ENCODE results near the gene DNAH6. TPM values are rescaled to one million over a fixed set of nuclear protein-coding genes. Genes with fewer than 3 reads are reported as not detected.

The DNAH6 gene
- total and polyA plus RNA-seq, 10 of the 15 experiments (the other 5 are each of a cell fraction or from before 2014, with no cell fraction given), result 0.07 to 1.0 (median 0.29) TPM

DNA sequence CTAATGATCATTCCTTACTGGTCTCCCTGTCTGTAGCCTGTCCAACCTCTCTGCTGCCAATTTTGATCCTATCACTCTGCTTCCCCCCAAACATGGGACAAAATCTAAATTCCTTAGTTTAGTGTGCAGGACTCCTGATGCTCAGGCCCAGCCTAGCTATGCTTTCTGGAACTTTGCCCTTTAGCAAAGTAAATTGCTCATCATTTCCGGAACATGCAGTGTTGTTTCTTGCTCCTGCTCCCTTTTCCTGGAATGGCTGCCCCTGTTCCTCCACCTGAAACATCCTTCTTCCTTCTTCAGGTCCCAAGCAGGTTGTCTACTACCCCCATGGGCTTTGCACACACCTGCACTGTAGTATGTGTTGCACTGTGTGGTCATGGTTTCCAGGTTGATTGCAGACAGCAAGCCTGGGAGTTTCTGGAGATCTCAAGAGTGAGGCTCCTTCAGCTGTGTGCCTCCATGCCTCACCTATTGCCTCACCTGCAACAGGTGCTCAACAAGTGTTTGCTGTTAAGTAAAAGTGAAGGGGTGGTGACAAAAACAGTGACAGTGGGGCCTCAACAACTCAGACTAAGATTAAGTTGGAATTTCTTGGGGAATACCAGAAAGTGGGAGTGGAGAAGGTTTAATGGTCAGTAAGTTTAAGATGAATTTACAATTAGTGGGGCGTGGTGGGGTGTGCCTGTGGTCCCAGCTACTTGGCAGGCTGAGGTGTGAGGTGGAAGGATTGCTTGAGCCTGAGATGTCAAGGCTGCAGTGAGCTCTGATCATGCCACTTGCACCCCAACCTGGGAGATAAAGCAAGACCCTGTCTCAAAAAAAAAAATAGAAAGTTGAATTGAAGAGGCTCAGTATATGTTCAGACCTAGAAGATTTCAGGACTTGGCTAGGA is 120.0 kb downstream of the DNAH6 start:
- DNase-seq (ENCODE audit: low read depth, low spot score) (no peak), ATAC-seq (no peak), FAIRE-seq (no peak)
- no peaks in the 10 kb centered on the region for H3K27me3 ChIP-seq (replicated peaks in 1 of 2; ENCODE audit: control insufficient read depth in 2 of 2, insufficient read depth in 2 of 2, low read length in 1 of 2)
- H3K9me3 ChIP-seq (replicated peaks; ENCODE audit: control insufficient read depth, insufficient read depth, low read length), result no peaks in the 10 kb centered on the region
- H3K4me1 ChIP-seq (ENCODE audit: control insufficient read depth, insufficient read depth, low read length), result no peaks in the 10 kb centered on the region
- 13% methylated on average over 2 of the region's 2 CpGs for WGBS (ENCODE audit: insufficient coverage, insufficient replicate concordance, low lambda C conversion rate, missing lambda C conversion rate)
- no peak overlapping the region for H3K4me3 ChIP-seq
- intact Hi-C loops (cut with micrococcal nuclease; ENCODE audit: unreplicated experiment), result no loop called here
- SMC1A ChIA-PET (ENCODE audit: uncharacterized antibody, unreplicated experiment), result no interaction called here
- H3K4me2 ChIP-seq (ENCODE audit: control insufficient read depth, insufficient read depth), result no peak overlapping the region
- BruUV-seq (replicated peaks), result no TSS peak
- H3K36me3 ChIP-seq (ENCODE audit: control insufficient read depth in 2 of 2, insufficient read depth in 2 of 2, low read length in 1 of 2), result no peaks in the 10 kb centered on the region
- in situ Hi-C loops (cut with MboI), result no loop called here
- H3K9ac ChIP-seq (ENCODE audit: control insufficient read depth, insufficient read depth, low read length), result no peak overlapping the region
- H2AFZ ChIP-seq (ENCODE audit: control insufficient read depth, low read depth, low read length), result no peak overlapping the region
- RAD21 ChIA-PET (ENCODE audit: unreplicated experiment), result no interaction called here
- no peak overlapping the region for H3K27ac ChIP-seq (ENCODE audit: control insufficient read depth, insufficient read depth)
- CTCF ChIA-PET, result no interaction called here
- POLR2A ChIA-PET, result no interaction called here
- no peaks in the 10 kb centered on the region for H3K79me2 ChIP-seq (ENCODE audit: control insufficient read depth, insufficient read depth, low read length)
- no peaks in the 10 kb centered on the region for H4K20me1 ChIP-seq (ENCODE audit: control insufficient read depth, insufficient read depth)
- TF ChIP-seq JUNB (IDR thresholded peaks at IDR 0.05) (no peak), YY1 (IDR thresholded peaks at IDR 0.05; ENCODE audit: low read depth, low read length) (no peak), MYC (IDR thresholded peaks at IDR 0.05; ENCODE audit: insufficient read depth, insufficient read length, insufficient replicate concordance, low read length, severe bottlenecking) (no peak), PAX8 (IDR thresholded peaks at IDR 0.05) (no peak), HDAC6 (IDR thresholded peaks at IDR 0.05; ENCODE audit: unreplicated experiment) (no peak), SRF (IDR thresholded peaks at IDR 0.05; ENCODE audit: low read depth in 2 of 2, low read length in 2 of 2) (no peak), FOXK2 (IDR thresholded peaks at IDR 0.05) (no peak), CBX3 (IDR thresholded peaks at IDR 0.05; ENCODE audit: borderline replicate concordance, low read depth) (no peak), NFIC (IDR thresholded peaks at IDR 0.05; ENCODE audit: low read depth, low read length) (no peak), SUPT20H (IDR thresholded peaks at IDR 0.05; ENCODE audit: borderline replicate concordance, control insufficient read depth, low read depth, low read length) (no peak), SUZ12 (IDR thresholded peaks at IDR 0.05; ENCODE audit: unreplicated experiment) (no peak), YBX1 (IDR thresholded peaks at IDR 0.05) (no peak), ZNF24 (IDR thresholded peaks at IDR 0.05) (no peak), NBN (IDR thresholded peaks at IDR 0.05) (no peak), NFYA (IDR thresholded peaks at IDR 0.05; ENCODE audit: borderline replicate concordance, low read depth, low read length) (no peak), RBBP5 (conservative IDR thresholded peaks at IDR 0.05) (no peak)
- TF ChIP-seq, protein P1, sequence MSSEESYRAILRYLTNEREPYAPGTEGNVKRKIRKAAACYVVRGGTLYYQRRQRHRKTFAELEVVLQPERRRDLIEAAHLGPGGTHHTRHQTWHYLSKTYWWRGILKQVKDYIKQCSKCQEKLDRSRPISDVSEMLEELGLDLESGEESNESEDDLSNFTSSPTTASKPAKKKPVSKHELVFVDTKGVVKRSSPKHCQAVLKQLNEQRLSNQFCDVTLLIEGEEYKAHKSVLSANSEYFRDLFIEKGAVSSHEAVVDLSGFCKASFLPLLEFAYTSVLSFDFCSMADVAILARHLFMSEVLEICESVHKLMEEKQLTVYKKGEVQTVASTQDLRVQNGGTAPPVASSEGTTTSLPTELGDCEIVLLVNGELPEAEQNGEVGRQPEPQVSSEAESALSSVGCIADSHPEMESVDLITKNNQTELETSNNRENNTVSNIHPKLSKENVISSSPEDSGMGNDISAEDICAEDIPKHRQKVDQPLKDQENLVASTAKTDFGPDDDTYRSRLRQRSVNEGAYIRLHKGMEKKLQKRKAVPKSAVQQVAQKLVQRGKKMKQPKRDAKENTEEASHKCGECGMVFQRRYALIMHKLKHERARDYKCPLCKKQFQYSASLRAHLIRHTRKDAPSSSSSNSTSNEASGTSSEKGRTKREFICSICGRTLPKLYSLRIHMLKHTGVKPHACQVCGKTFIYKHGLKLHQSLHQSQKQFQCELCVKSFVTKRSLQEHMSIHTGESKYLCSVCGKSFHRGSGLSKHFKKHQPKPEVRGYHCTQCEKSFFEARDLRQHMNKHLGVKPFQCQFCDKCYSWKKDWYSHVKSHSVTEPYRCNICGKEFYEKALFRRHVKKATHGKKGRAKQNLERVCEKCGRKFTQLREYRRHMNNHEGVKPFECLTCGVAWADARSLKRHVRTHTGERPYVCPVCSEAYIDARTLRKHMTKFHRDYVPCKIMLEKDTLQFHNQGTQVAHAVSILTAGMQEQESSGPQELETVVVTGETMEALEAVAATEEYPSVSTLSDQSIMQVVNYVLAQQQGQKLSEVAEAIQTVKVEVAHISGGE (CRISPR knock-in tag; IDR thresholded peaks at IDR 0.05), result no peak
- TF ChIP-seq, protein P2, sequence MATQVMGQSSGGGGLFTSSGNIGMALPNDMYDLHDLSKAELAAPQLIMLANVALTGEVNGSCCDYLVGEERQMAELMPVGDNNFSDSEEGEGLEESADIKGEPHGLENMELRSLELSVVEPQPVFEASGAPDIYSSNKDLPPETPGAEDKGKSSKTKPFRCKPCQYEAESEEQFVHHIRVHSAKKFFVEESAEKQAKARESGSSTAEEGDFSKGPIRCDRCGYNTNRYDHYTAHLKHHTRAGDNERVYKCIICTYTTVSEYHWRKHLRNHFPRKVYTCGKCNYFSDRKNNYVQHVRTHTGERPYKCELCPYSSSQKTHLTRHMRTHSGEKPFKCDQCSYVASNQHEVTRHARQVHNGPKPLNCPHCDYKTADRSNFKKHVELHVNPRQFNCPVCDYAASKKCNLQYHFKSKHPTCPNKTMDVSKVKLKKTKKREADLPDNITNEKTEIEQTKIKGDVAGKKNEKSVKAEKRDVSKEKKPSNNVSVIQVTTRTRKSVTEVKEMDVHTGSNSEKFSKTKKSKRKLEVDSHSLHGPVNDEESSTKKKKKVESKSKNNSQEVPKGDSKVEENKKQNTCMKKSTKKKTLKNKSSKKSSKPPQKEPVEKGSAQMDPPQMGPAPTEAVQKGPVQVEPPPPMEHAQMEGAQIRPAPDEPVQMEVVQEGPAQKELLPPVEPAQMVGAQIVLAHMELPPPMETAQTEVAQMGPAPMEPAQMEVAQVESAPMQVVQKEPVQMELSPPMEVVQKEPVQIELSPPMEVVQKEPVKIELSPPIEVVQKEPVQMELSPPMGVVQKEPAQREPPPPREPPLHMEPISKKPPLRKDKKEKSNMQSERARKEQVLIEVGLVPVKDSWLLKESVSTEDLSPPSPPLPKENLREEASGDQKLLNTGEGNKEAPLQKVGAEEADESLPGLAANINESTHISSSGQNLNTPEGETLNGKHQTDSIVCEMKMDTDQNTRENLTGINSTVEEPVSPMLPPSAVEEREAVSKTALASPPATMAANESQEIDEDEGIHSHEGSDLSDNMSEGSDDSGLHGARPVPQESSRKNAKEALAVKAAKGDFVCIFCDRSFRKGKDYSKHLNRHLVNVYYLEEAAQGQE (IDR thresholded peaks at IDR 0.05; ENCODE audit: low read depth, low read length), result no peak

Data from GM12878 (cell line).